ENCODE data around the gene IGSF22. TPM values are rescaled to one million over a fixed set of nuclear protein-coding genes. Genes with fewer than 3 reads are reported as not detected.
A peak's percentile ranks its signal among the peaks of the same experiment; 100 is the strongest.
"Not testable (repeated sequence)": the region's sequence is repeated elsewhere in the genome, so short reads cannot be mapped to it uniquely, and the experiment has no call there.

The IGSF22 gene
- total RNA-seq, 3 donors from 2014 or later (not counting 1 experiment from before 2014, with no cell fraction given), result 0.83 to 1.7 (median 1.2) TPM

- ATAC-seq (no peak), DNase-seq (no peak)
- H3K27me3 Mint-ChIP-seq (ENCODE audit: low read depth in 2 of 2), result peaks cover 0 to 6% of the 10 kb centered on the region in 2 donors
- H3K27ac Mint-ChIP-seq, result no peak overlapping the region
- H3K4me1 Mint-ChIP-seq, result no peaks in the 10 kb centered on the region
- TF ChIP-seq CTCF (IDR thresholded peaks at IDR 0.05), result no peak
- H3K4me3 Mint-ChIP-seq, result no peak overlapping the region
- H3K9me3 Mint-ChIP-seq, result no peaks in the 10 kb centered on the region
- H3K4me1 ChIP-seq (ENCODE audit: control insufficient read depth, insufficient read depth, low read length), result no peaks in the 10 kb centered on the region
- 92% methylated on average over 2 of the region's 3 CpGs for WGBS (ENCODE audit: insufficient coverage)
- H3K4me3 ChIP-seq (ENCODE audit: low read length), result no peak overlapping the region
- no peaks in the 10 kb centered on the region for H3K36me3 Mint-ChIP-seq
- H3K36me3 ChIP-seq (ENCODE audit: control insufficient read depth, insufficient read depth, low read length), result no peaks in the 10 kb centered on the region
- peaks cover 2% of the 10 kb centered on the region for H3K27me3 ChIP-seq (ENCODE audit: control insufficient read depth, insufficient read depth, low read length)
- H3K27ac ChIP-seq (ENCODE audit: low read length), result no peak overlapping the region
- intact Hi-C loops (cut with micrococcal nuclease), result no loop called here
- no peaks in the 10 kb centered on the region for H3K9me3 ChIP-seq (ENCODE audit: control insufficient read depth, insufficient read depth, low read length)
Measured at GRCh38 chr11:18682466-18682865, 43.5 kb downstream of the IGSF22 start.

GRCh38 chr11:18681949-18682348 lies 44.0 kb downstream of the IGSF22 start:
- 100% methylated on average over 1 of the region's 1 CpG for WGBS (ENCODE audit: insufficient coverage)
- H3K27ac Mint-ChIP-seq; H3K27me3 ChIP-seq (ENCODE audit: control insufficient read depth, insufficient read depth, low read length); H3K4me3 ChIP-seq (ENCODE audit: low read length); H3K36me3 ChIP-seq (ENCODE audit: control insufficient read depth, insufficient read depth, low read length); H3K4me3 Mint-ChIP-seq; H3K9me3 Mint-ChIP-seq; ATAC-seq; intact Hi-C loops (cut with micrococcal nuclease); H3K4me1 Mint-ChIP-seq; DNase-seq; H3K9me3 ChIP-seq (ENCODE audit: control insufficient read depth, insufficient read depth, low read length); H3K27ac ChIP-seq (ENCODE audit: low read length); H3K4me1 ChIP-seq (ENCODE audit: control insufficient read depth, insufficient read depth, low read length); H3K36me3 Mint-ChIP-seq; H3K27me3 Mint-ChIP-seq (ENCODE audit: low read depth in 2 of 2): not testable (repeated sequence)

GRCh38 chr11:18677560-18677959 lies 48.4 kb downstream of the IGSF22 start:
- 65% methylated on average over 3 of the region's 3 CpGs for WGBS (ENCODE audit: insufficient coverage)
- TF ChIP-seq CTCF (IDR thresholded peaks at IDR 0.05), result no peak
- Mint-ChIP-seq H3K27me3 (ENCODE audit: low read depth in 2 of 2) (no peaks in the 10 kb centered on the region), H3K36me3 (no peaks in the 10 kb centered on the region), H3K9me3 (no peaks in the 10 kb centered on the region), H3K4me3 (no peak overlapping the region), H3K27ac (no peak overlapping the region), H3K4me1 (peaks cover 0 to under 1% of the 10 kb centered on the region in 2 donors)
- Histone ChIP-seq H3K36me3 (ENCODE audit: control insufficient read depth, insufficient read depth, low read length) (no peaks in the 10 kb centered on the region), H3K9me3 (ENCODE audit: control insufficient read depth, insufficient read depth, low read length) (no peaks in the 10 kb centered on the region), H3K27me3 (ENCODE audit: control insufficient read depth, insufficient read depth, low read length) (no peaks in the 10 kb centered on the region), H3K4me1 (ENCODE audit: control insufficient read depth, insufficient read depth, low read length) (peaks cover 2% of the 10 kb centered on the region), H3K4me3 (ENCODE audit: low read length) (no peak overlapping the region), H3K27ac (ENCODE audit: low read length) (no peak overlapping the region)
- ATAC-seq (no peak), DNase-seq (no peak)
- intact Hi-C loops (cut with micrococcal nuclease), result no loop called here

GRCh38 chr11:18676803-18677202 lies 49.2 kb downstream of the IGSF22 start:
- no peak for TF ChIP-seq CTCF (IDR thresholded peaks at IDR 0.05)

GRCh38 chr11:18672209-18672608 lies 53.8 kb downstream of the IGSF22 start:
- H3K4me1 Mint-ChIP-seq, result peaks cover 15 to 26% of the 10 kb centered on the region in 2 donors
- H3K36me3 Mint-ChIP-seq; H3K36me3 ChIP-seq (ENCODE audit: control insufficient read depth, insufficient read depth, low read length); H3K9me3 Mint-ChIP-seq; H3K4me1 ChIP-seq (ENCODE audit: control insufficient read depth, insufficient read depth, low read length); H3K27me3 ChIP-seq (ENCODE audit: control insufficient read depth, insufficient read depth, low read length); intact Hi-C loops (cut with micrococcal nuclease); H3K4me3 ChIP-seq (ENCODE audit: low read length); H3K9me3 ChIP-seq (ENCODE audit: control insufficient read depth, insufficient read depth, low read length); H3K27me3 Mint-ChIP-seq (ENCODE audit: low read depth in 2 of 2): not testable (repeated sequence)
- WGBS (ENCODE audit: insufficient coverage), result 13% methylated on average over 3 of the region's 7 CpGs
- H3K4me3 Mint-ChIP-seq, result peak overlapping the region; percentile 47
- peak overlapping the region; percentile 80 to 88 for H3K27ac Mint-ChIP-seq
- peak; percentile 85 to 99 (median 94) for ATAC-seq
- H3K27ac ChIP-seq (ENCODE audit: low read length), result peak overlapping the region; percentile 38
- DNase-seq, result peak in 1 of 2 donors; percentile 83

More at GRCh38 chr11:18676803-18677202, 49.2 kb downstream of the IGSF22 start:
- intact Hi-C loops (cut with micrococcal nuclease), result no loop called here
- Histone ChIP-seq H3K4me3 (ENCODE audit: low read length) (no peak overlapping the region), H3K27me3 (ENCODE audit: control insufficient read depth, insufficient read depth, low read length) (no peaks in the 10 kb centered on the region), H3K9me3 (ENCODE audit: control insufficient read depth, insufficient read depth, low read length) (no peaks in the 10 kb centered on the region), H3K36me3 (ENCODE audit: control insufficient read depth, insufficient read depth, low read length) (no peaks in the 10 kb centered on the region), H3K27ac (ENCODE audit: low read length) (no peak overlapping the region), H3K4me1 (ENCODE audit: control insufficient read depth, insufficient read depth, low read length) (peaks cover 6% of the 10 kb centered on the region)
- Mint-ChIP-seq H3K4me1 (peaks cover 0 to 5% of the 10 kb centered on the region in 2 donors), H3K4me3 (no peak overlapping the region), H3K9me3 (no peaks in the 10 kb centered on the region), H3K36me3 (no peaks in the 10 kb centered on the region), H3K27ac (no peak overlapping the region), H3K27me3 (ENCODE audit: low read depth in 2 of 2) (no peaks in the 10 kb centered on the region)
- 87% methylated on average over 3 of the region's 4 CpGs for WGBS (ENCODE audit: insufficient coverage)
- DNase-seq, result no peak
- no peak for ATAC-seq

All from natural killer cell (primary cell).